Measurements from ENCODE around the gene P2RX7.

- TF ChIP-seq EZH2 (IDR thresholded peaks at IDR 0.05) = no peak
- no peak for TF ChIP-seq POLR2AphosphoS5 (IDR thresholded peaks at IDR 0.05; ENCODE audit: borderline replicate concordance, low read depth, low read length)
Measured at GRCh38 chr12:121116318-121117225, 16.1 kb upstream of the P2RX7 start.
